Measurements from ENCODE around the gene SAV1.

GRCh38 chr14:50599700-50600444 is 68.2 kb downstream of the SAV1 start:
- TF ChIP-seq POLR2AphosphoS5 (IDR thresholded peaks at IDR 0.05) (no peak), CTCF (IDR thresholded peaks at IDR 0.05) (peak; percentile 31 to 63), EP300 (IDR thresholded peaks at IDR 0.05) (no peak), POLR2A (IDR thresholded peaks at IDR 0.05) (no peak)
